PC-9 (cell line): Measurements from ENCODE around the gene MLANA. TPM values are rescaled to one million over a fixed set of nuclear protein-coding genes. Genes with fewer than 3 reads are reported as not detected.

Source experiments
- BruUV-seq: library from RNA; stranded (reverse); fragments of 400-500 nt; replicated peaks from 2 replicates; lab custom pipeline; 2021; lab: Mats Ljungman, UMichigan
- CTCF ChIA-PET: fragments of 300-600 bp; sonication (Branson Sonifier 250); formaldehyde crosslinking; loops from one replicate; lab custom pipeline; 2022; ENCODE audit warnings: antibody characterized with exemption; lab: Charles Lee
- POLR2A ChIA-PET: fragments of 300-600 bp; sonication (Branson Sonifier 250); formaldehyde crosslinking; loops from one replicate; lab custom pipeline; 2022; ENCODE audit warnings: antibody characterized with exemption; ENCODE audit not compliant: unreplicated experiment; lab: Charles Lee
- DNase-seq, 2 experiments: peaks; one replicate each; pipeline versions ENCODE4 v3.0.0 to v3.0.0-alpha.2; 2015 to 2022; ENCODE audit warnings: mixed read lengths in 1 of 2
- H2AFZ ChIP-seq: fragments of 200-600 bp; sonication (generic); 2 replicates; pipeline ENCODE4 v1.8.1; 2017; ENCODE audit warnings: antibody characterized with exemption
- H3F3A ChIP-seq: fragments of 200-600 bp; sonication (generic); 2 replicates; pipeline ENCODE4 v1.8.1; 2017; ENCODE audit warnings: antibody characterized with exemption, mild to moderate bottlenecking, low read depth; ENCODE audit not compliant: insufficient read depth
- H3K27ac ChIP-seq: fragments of 200-600 bp; sonication (generic); 2 replicates; pipeline ENCODE4 v1.6.1; 2016; ENCODE audit warnings: mixed run types
- H3K27me3 ChIP-seq: fragments of 200-600 bp; sonication (generic); 2 replicates; pipeline ENCODE4 v1.6.1; 2016; ENCODE audit warnings: low read depth, mixed run types; ENCODE audit not compliant: insufficient read depth
- H3K36me3 ChIP-seq: fragments of 200-600 bp; sonication (generic); 2 replicates; pipeline ENCODE4 v1.6.1; 2016; ENCODE audit warnings: low read depth, mixed run types
- H3K4me1 ChIP-seq: fragments of 200-600 bp; sonication (generic); replicated peaks from 2 replicates; pipeline ENCODE4 v1.6.1; 2016; ENCODE audit warnings: mixed run types; ENCODE audit not compliant: insufficient read depth
- H3K4me2 ChIP-seq: fragments of 200-600 bp; sonication (generic); 2 replicates; pipeline ENCODE4 v1.6.1; 2017; ENCODE audit warnings: mixed run types
- H3K4me3 ChIP-seq: fragments of 200-600 bp; sonication (generic); 2 replicates; pipeline ENCODE4 v1.6.1; 2016; ENCODE audit warnings: mixed run types
- H3K79me2 ChIP-seq: fragments of 200-600 bp; sonication (generic); 2 replicates; pipeline ENCODE4 v1.6.1; 2017; ENCODE audit warnings: low read depth, mixed run types
- H3K9me2 ChIP-seq: fragments of 200-600 bp; sonication (generic); 2 replicates; pipeline ENCODE4 v1.8.1; 2017; ENCODE audit warnings: mild to moderate bottlenecking; ENCODE audit not compliant: insufficient read depth
- H3K9me3 ChIP-seq: fragments of 200-600 bp; sonication (generic); 2 replicates; pipeline ENCODE4 v1.8.1; 2016; ENCODE audit warnings: low read depth; ENCODE audit not compliant: insufficient read depth
- H4K20me1 ChIP-seq: fragments of 200-600 bp; sonication (generic); 2 replicates; pipeline ENCODE4 v1.8.1; 2017; ENCODE audit not compliant: insufficient read depth
- EZH2 ChIP-seq: fragments of 200-600 bp; sonication (generic); IDR thresholded peaks from 2 replicates; pipeline ENCODE4 v1.8.0; 2017; ENCODE audit warnings: antibody characterized with exemption, low read depth
- intact Hi-C: fragments of 100-400 bp; cut with micrococcal nuclease; formaldehyde crosslinking; loops from one replicate; pipeline ENCODE4 v1.10.0; 2022; ENCODE audit not compliant: unreplicated experiment
- total RNA-seq: library from RNA; stranded (reverse); gene quantifications from 2 replicates; pipeline ENCODE4 v1.2.3, GENCODE V29; 2021
- TF ChIP-seq, protein P1 (sequence below): fragments of 200-600 bp; sonication (generic); conservative IDR thresholded peaks from 2 replicates; pipeline ENCODE4 v1.6.1; 2017; ENCODE audit warnings: mixed run types, antibody characterized with exemption, mild to moderate bottlenecking, moderate library complexity

MLANA gene
- total RNA-seq, 1 experiment from 2014 or later = not detected

DNA sequence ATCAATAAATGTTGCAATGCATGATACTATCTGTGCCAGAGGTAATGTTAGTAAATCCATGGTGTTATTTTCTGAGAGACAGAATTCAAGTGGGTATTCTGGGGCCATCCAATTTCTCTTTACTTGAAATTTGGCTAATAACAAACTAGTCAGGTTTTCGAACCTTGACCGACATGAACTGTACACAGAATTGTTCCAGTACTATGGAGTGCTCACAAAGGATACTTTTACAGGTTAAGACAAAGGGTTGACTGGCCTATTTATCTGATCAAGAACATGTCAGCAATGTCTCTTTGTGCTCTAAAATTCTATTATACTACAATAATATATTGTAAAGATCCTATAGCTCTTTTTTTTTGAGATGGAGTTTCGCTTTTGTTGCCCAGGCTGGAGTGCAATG is 18.2 kb downstream of the MLANA start:
- H3K4me1 ChIP-seq = no peaks in the 10 kb centered on the region
- no TSS peak for BruUV-seq
- intact Hi-C loops = no loop called here
- no peak for DNase-seq
- no peaks in the 10 kb centered on the region for H3K27me3 ChIP-seq
- no peak for TF ChIP-seq EZH2
- TF ChIP-seq, protein P1, sequence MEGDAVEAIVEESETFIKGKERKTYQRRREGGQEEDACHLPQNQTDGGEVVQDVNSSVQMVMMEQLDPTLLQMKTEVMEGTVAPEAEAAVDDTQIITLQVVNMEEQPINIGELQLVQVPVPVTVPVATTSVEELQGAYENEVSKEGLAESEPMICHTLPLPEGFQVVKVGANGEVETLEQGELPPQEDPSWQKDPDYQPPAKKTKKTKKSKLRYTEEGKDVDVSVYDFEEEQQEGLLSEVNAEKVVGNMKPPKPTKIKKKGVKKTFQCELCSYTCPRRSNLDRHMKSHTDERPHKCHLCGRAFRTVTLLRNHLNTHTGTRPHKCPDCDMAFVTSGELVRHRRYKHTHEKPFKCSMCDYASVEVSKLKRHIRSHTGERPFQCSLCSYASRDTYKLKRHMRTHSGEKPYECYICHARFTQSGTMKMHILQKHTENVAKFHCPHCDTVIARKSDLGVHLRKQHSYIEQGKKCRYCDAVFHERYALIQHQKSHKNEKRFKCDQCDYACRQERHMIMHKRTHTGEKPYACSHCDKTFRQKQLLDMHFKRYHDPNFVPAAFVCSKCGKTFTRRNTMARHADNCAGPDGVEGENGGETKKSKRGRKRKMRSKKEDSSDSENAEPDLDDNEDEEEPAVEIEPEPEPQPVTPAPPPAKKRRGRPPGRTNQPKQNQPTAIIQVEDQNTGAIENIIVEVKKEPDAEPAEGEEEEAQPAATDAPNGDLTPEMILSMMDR = no peak
- H3K4me3 ChIP-seq = no peak overlapping the region
- no peak overlapping the region for H3K27ac ChIP-seq
- H3K4me2 ChIP-seq = no peak overlapping the region
- H3K79me2 ChIP-seq = no peaks in the 10 kb centered on the region
- H4K20me1 ChIP-seq = no peaks in the 10 kb centered on the region
- H2AFZ ChIP-seq = no peak overlapping the region
- H3K9me2 ChIP-seq = no peaks in the 10 kb centered on the region
- CTCF ChIA-PET = no interaction called here
- no peaks in the 10 kb centered on the region for H3F3A ChIP-seq
- no peaks in the 10 kb centered on the region for H3K9me3 ChIP-seq
- H3K36me3 ChIP-seq = no peaks in the 10 kb centered on the region
- POLR2A ChIA-PET = no interaction called here

GRCh38 chr9:5909976-5910375 is 19.3 kb downstream of the MLANA start:
- no peak for DNase-seq
- Histone ChIP-seq H3K79me2 (no peaks in the 10 kb centered on the region), H3K36me3 (no peaks in the 10 kb centered on the region), H3K27me3 (no peaks in the 10 kb centered on the region), H3F3A (no peaks in the 10 kb centered on the region), H3K4me3 (no peak overlapping the region), H3K9me2 (no peaks in the 10 kb centered on the region), H2AFZ (no peak overlapping the region), H4K20me1 (no peaks in the 10 kb centered on the region), H3K4me2 (no peak overlapping the region), H3K4me1 (no peaks in the 10 kb centered on the region), H3K9me3 (no peaks in the 10 kb centered on the region), H3K27ac (no peak overlapping the region)
- ChIA-PET CTCF (no interaction called here), POLR2A (no interaction called here)
- BruUV-seq = no TSS peak
- TF ChIP-seq EZH2 = no peak
- TF ChIP-seq, protein P1 = no peak
- intact Hi-C loops = no loop called here

DNA sequence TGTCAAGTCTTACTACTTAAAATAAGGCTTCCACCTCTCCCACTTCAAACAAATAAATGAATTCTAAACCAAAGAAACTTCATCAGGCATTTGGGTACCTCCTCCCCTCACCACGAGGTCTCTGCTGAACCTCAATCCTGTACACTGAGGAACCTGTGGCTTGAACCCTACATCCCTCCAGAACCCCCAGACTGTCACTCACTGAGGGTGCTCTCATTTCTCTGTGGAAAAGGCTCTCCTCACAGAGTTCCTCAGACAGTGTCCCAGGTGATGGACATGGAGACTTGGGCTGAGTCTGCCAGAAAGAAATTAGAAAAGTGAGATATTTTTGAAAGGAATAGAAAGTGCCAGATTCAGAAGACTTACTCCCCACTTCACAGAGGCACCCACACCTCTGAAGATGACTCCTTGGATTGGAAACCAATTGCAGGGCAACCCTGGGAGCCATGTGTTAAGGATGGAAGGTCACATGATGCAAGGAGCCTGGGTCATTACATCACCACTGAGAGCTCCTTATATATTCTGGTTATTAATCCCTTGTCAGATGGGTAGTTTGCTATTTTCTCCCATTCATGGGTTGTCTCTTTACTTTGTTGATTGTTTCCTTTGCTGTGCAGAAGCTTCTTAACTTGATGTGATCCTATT is 19.8 kb downstream of the MLANA start:
- no TSS peak for BruUV-seq
- Histone ChIP-seq H3K36me3 (no peaks in the 10 kb centered on the region), H4K20me1 (no peaks in the 10 kb centered on the region), H3K4me2 (no peak overlapping the region), H3K9me3 (no peaks in the 10 kb centered on the region), H3K79me2 (no peaks in the 10 kb centered on the region), H2AFZ (no peak overlapping the region; the same call in 1 of the 2 replicates), H3K27ac (no peak overlapping the region), H3F3A (no peaks in the 10 kb centered on the region), H3K4me3 (no peak overlapping the region), H3K27me3 (no peaks in the 10 kb centered on the region), H3K9me2 (no peaks in the 10 kb centered on the region), H3K4me1 (no peaks in the 10 kb centered on the region)
- intact Hi-C loops = no loop called here
- TF ChIP-seq, protein P1 = no peak
- no peak for TF ChIP-seq EZH2
- CTCF ChIA-PET = no interaction called here
- no peak for DNase-seq
- POLR2A ChIA-PET = no interaction called here
